BJ (cell line): ENCODE data around the gene TNFSF11. TPM values are rescaled to one million over a fixed set of nuclear protein-coding genes. Genes with fewer than 3 reads are reported as not detected.

ENCODE experiments used
- CTCF ChIA-PET: fragments of 350-600 bp; formaldehyde crosslinking; extraction: SDS; loops from one replicate; lab custom pipeline; 2021; ENCODE audit warnings: antibody characterized with exemption, inconsistent platforms; lab: Yijun Ruan, JAX
- POLR2A ChIA-PET: fragments of 300-600 bp; sonication (Branson Sonifier 250); formaldehyde crosslinking; extraction: SDS; loops from one replicate; lab custom pipeline; 2021; ENCODE audit warnings: antibody characterized with exemption; lab: Charles Lee
- DNase-seq: peaks from one replicate; pipeline ENCODE4 v3.0.0-alpha.2; 2011; ENCODE audit warnings: low read depth
- H3K27me3 ChIP-seq: 2 replicates; pipeline ENCODE4 v1.6.0; 2011; ENCODE audit warnings: low read length; ENCODE audit not compliant: control insufficient read depth, insufficient read depth
- H3K36me3 ChIP-seq: 2 replicates; pipeline ENCODE4 v1.5.1; 2011; ENCODE audit warnings: low read length; ENCODE audit not compliant: control insufficient read depth, insufficient read depth
- H3K4me3 ChIP-seq: 2 replicates; pipeline ENCODE4 v1.5.1; 2011; ENCODE audit warnings: low read depth, mild to moderate bottlenecking, control low read depth, low read length
- CTCF ChIP-seq: IDR thresholded peaks from 2 replicates; pipeline ENCODE4 v1.5.1; 2011; ENCODE audit warnings: low read depth, mild to moderate bottlenecking, control low read depth, inconsistent platforms, low read length, moderate library complexity; ENCODE audit not compliant: insufficient read depth
- polyA plus RNA-seq: library from polyadenylated mRNA; depleted of rRNA; stranded (reverse); fragments of >200 nt; gene quantifications from 2 replicates; pipeline ENCODE4 v1.2.3, GENCODE V29; 2011

The TNFSF11 gene
- polyA plus RNA-seq, 1 experiment: not detected

- POLR2A ChIA-PET: no interaction called here
- Histone ChIP-seq H3K4me3 (no peak overlapping the region), H3K27me3 (peaks cover 2% of the 10 kb centered on the region; the same call in 1 of the 2 replicates), H3K36me3 (no peaks in the 10 kb centered on the region)
- no peak for DNase-seq
- CTCF ChIA-PET: interaction anchor here (0.6 kb wide), 1 partner anchor 17 kb away, joined by 3 read pairs; no protein-coding TSS in a partner anchor
- no peak for TF ChIP-seq CTCF
Measured at GRCh38 chr13:42612021-42612765, 38.2 kb downstream of the TNFSF11 start.

GRCh38 chr13:42614436-42615035 lies 40.6 kb downstream of the TNFSF11 start:
- Histone ChIP-seq H3K4me3 (no peak overlapping the region), H3K36me3 (no peaks in the 10 kb centered on the region), H3K27me3 (no peaks in the 10 kb centered on the region; the same call in 1 of the 2 replicates)
- no peak for DNase-seq
- no peak for TF ChIP-seq CTCF
- CTCF ChIA-PET: interaction anchor here (0.8 kb wide), 1 partner anchor 21 kb away, joined by 3 read pairs; no protein-coding TSS in a partner anchor
- POLR2A ChIA-PET: no interaction called here

- Histone ChIP-seq H3K4me3 (no peak overlapping the region), H3K27me3 (no peaks in the 10 kb centered on the region; the same call in 1 of the 2 replicates), H3K36me3 (no peaks in the 10 kb centered on the region)
- ChIA-PET POLR2A (no interaction called here), CTCF (no interaction called here)
- no peak for TF ChIP-seq CTCF
- no peak for DNase-seq
Measured at GRCh38 chr13:42615691-42616090, 41.7 kb downstream of the TNFSF11 start.

GRCh38 chr13:42617221-42617620 lies 43.3 kb downstream of the TNFSF11 start:
- no peak overlapping the region for H3K4me3 ChIP-seq
- DNase-seq: no peak
- CTCF ChIA-PET: interaction anchor here (0.6 kb wide), 1 partner anchor 24 kb away, joined by 3 read pairs; no protein-coding TSS in a partner anchor
- no peaks in the 10 kb centered on the region for H3K36me3 ChIP-seq
- TF ChIP-seq CTCF: no peak
- H3K27me3 ChIP-seq: no peaks in the 10 kb centered on the region; the same call in 1 of the 2 replicates
- POLR2A ChIA-PET: no interaction called here

- TF ChIP-seq CTCF: no peak
- Histone ChIP-seq H3K4me3 (no peak overlapping the region), H3K27me3 (peaks cover 5% of the 10 kb centered on the region; the same call in 1 of the 2 replicates), H3K36me3 (no peaks in the 10 kb centered on the region)
- DNase-seq: no peak
- ChIA-PET POLR2A (no interaction called here), CTCF (interaction anchor here (0.9 kb wide), 1 partner anchor 22 kb away, joined by 3 read pairs; no protein-coding TSS in a partner anchor)
Measured at GRCh38 chr13:42623916-42624315, 50.0 kb downstream of the TNFSF11 start.
